H1 (cell line): Measurements from ENCODE around the gene TJP3. TPM values are rescaled to one million over a fixed set of nuclear protein-coding genes. Genes with fewer than 3 reads are reported as not detected.
A peak's percentile ranks its signal among the peaks of the same experiment; 100 is the strongest.

ENCODE experiments used
- CTCF ChIA-PET: fragments of 300-600 bp; sonication (Branson Sonifier 250); formaldehyde crosslinking; loops from one replicate; lab custom pipeline; 2021; ENCODE audit not compliant: partially characterized antibody; lab: Charles Lee
- POLR2A ChIA-PET: fragments of 300-600 bp; sonication (Branson Sonifier 250); formaldehyde crosslinking; loops from one replicate; lab custom pipeline; 2021; ENCODE audit warnings: inconsistent platforms; ENCODE audit not compliant: partially characterized antibody; lab: Charles Lee
- DNase-seq, 2 experiments: peaks; one replicate each; pipeline versions ENCODE4 v3.0.0 to v3.0.0-alpha.2; 2010 to 2022; ENCODE audit warnings: low spot score in 2 of 2, low read depth in 1 of 2, mixed read lengths in 1 of 2
- FAIRE-seq: peaks from 2 replicates; lab custom pipeline; 2011; peaks lifted over from hg19 to GRCh38; lab: Jason Lieb, UNC
- H2AFZ ChIP-seq: 2 replicates; pipeline ENCODE4 v1.8.1; 2012; ENCODE audit warnings: low read length, inconsistent platforms
- H2AK5ac ChIP-seq: 2 replicates; pipeline ENCODE4 v1.6.1; 2013; ENCODE audit warnings: low read depth, low read length
- H2BK120ac ChIP-seq: replicated peaks from 2 replicates; pipeline ENCODE3; 2013; ENCODE audit warnings: low read depth, low read length, inconsistent platforms
- H2BK12ac ChIP-seq: 2 replicates; pipeline ENCODE4 v1.6.1; 2013; ENCODE audit warnings: low read depth, low read length
- H2BK15ac ChIP-seq: 2 replicates; pipeline ENCODE4 v1.6.1; 2013; ENCODE audit warnings: low read length
- H2BK20ac ChIP-seq: 2 replicates; pipeline ENCODE4 v1.6.1; 2013; ENCODE audit warnings: low read length
- H2BK5ac ChIP-seq: 2 replicates; pipeline ENCODE4 v1.6.1; 2013; ENCODE audit warnings: low read depth, low read length
- H3K14ac ChIP-seq: 2 replicates; pipeline ENCODE4 v1.6.1; 2013; ENCODE audit warnings: inconsistent platforms; ENCODE audit not compliant: insufficient read length
- H3K18ac ChIP-seq: 2 replicates; pipeline ENCODE4 v1.6.1; 2013; ENCODE audit warnings: low read length; ENCODE audit errors: extremely low read depth
- H3K23ac ChIP-seq: 2 replicates; pipeline ENCODE4 v1.6.1; 2013; ENCODE audit warnings: inconsistent platforms; ENCODE audit not compliant: insufficient read length
- H3K23me2 ChIP-seq: 2 replicates; pipeline ENCODE4 v1.6.1; 2013; ENCODE audit warnings: low read depth, low read length
- H3K27ac ChIP-seq: 2 replicates; pipeline ENCODE4 v1.6.1; 2011; ENCODE audit warnings: low read depth, low read length, inconsistent platforms
- H3K27me3 ChIP-seq, 4 experiments: replicated peaks in 1 of 4; 1 replicate in 1 of 4; 2 replicates in 3 of 4; pipeline versions ENCODE4 v1.6.1 to v1.8.1; 2011 to 2013; ENCODE audit warnings: low read length in 3 of 4, mild to moderate bottlenecking in 3 of 4, inconsistent platforms in 2 of 4, mixed read lengths in 2 of 4, moderate library complexity in 1 of 4; ENCODE audit not compliant: control insufficient read depth in 3 of 4, insufficient read depth in 3 of 4; ENCODE audit errors: extremely low read depth in 1 of 4
- H3K36me3 ChIP-seq, 4 experiments: 2 replicates each; pipeline versions ENCODE4 v1.6.1 to v1.8.1; 2011 to 2013; ENCODE audit warnings: mild to moderate bottlenecking in 4 of 4, low read length in 3 of 4, moderate library complexity in 2 of 4, control low read depth in 1 of 4, inconsistent platforms in 1 of 4; ENCODE audit not compliant: insufficient read depth in 4 of 4, control insufficient read depth in 2 of 4
- H3K4ac ChIP-seq: replicated peaks from 2 replicates; pipeline ENCODE3; 2013; ENCODE audit warnings: low read length, low read depth, mixed read lengths, inconsistent platforms; ENCODE audit not compliant: insufficient read length
- H3K4me1 ChIP-seq, 4 experiments: replicated peaks in 1 of 4; 1 replicate in 1 of 4; 2 replicates in 3 of 4; pipeline versions ENCODE4 v1.6.1 to v1.8.1; 2011 to 2013; ENCODE audit warnings: low read length in 3 of 4, inconsistent platforms in 2 of 4, mixed read lengths in 1 of 4; ENCODE audit not compliant: insufficient read depth in 4 of 4, control insufficient read depth in 3 of 4
- H3K4me2 ChIP-seq, 2 experiments: 2 replicates each; pipeline versions ENCODE4 v1.6.1 to v1.8.1; 2011 to 2013; ENCODE audit warnings: low read depth in 2 of 2, low read length in 2 of 2, control low read depth in 1 of 2, inconsistent platforms in 1 of 2, mild to moderate bottlenecking in 1 of 2; ENCODE audit not compliant: insufficient read depth in 1 of 2
- H3K4me3 ChIP-seq, 4 experiments: fragments of 200-600, 300-600 bp in 1 of 4; sonication (generic), shearing (Covaris generic), sonication (Bioruptor Twin) in 1 of 4; 2 replicates each; pipeline versions ENCODE4 v1.5.1 to v1.8.1; 2011 to 2016; ENCODE audit warnings: low read length in 4 of 4, low read depth in 3 of 4, control low read depth in 2 of 4, inconsistent platforms in 2 of 4, mild to moderate bottlenecking in 2 of 4, mixed read lengths in 1 of 4, moderate library complexity in 1 of 4; ENCODE audit not compliant: insufficient read depth in 2 of 4; ENCODE audit errors: extremely low read depth in 1 of 4
- H3K56ac ChIP-seq: replicated peaks from 2 replicates; pipeline ENCODE3; 2013; ENCODE audit warnings: low read depth, mild to moderate bottlenecking, mixed read lengths, low read length, inconsistent platforms; ENCODE audit not compliant: insufficient read length
- H3K79me1 ChIP-seq: 2 replicates; pipeline ENCODE4 v1.6.1; 2013; ENCODE audit warnings: low read depth, low read length, control low read depth
- H3K79me2 ChIP-seq, 2 experiments: 2 replicates each; pipeline versions ENCODE4 v1.6.1 to v1.8.1; 2012 to 2013; ENCODE audit warnings: low read length in 2 of 2, mild to moderate bottlenecking in 2 of 2, inconsistent platforms in 1 of 2; ENCODE audit not compliant: insufficient read depth in 2 of 2, control insufficient read depth in 1 of 2
- H3K9ac ChIP-seq, 4 experiments: replicated peaks in 1 of 4; 1 replicate in 1 of 4; 2 replicates in 3 of 4; pipeline versions ENCODE4 v1.6.1 to v1.8.1; 2011 to 2013; ENCODE audit warnings: low read depth in 3 of 4, low read length in 3 of 4, control low read depth in 2 of 4, mild to moderate bottlenecking in 2 of 4, moderate library complexity in 2 of 4, inconsistent platforms in 1 of 4; ENCODE audit errors: extremely low read depth in 1 of 4
- H3K9me3 ChIP-seq, 2 experiments: 2 replicates each; pipeline versions ENCODE4 v1.6.1 to v1.8.1; 2012 to 2013; ENCODE audit warnings: mild to moderate bottlenecking in 2 of 2, moderate library complexity in 2 of 2, control low read depth in 1 of 2, inconsistent platforms in 1 of 2, low read depth in 1 of 2, low read length in 1 of 2, mixed read lengths in 1 of 2; ENCODE audit not compliant: insufficient read depth in 2 of 2
- H4K20me1 ChIP-seq, 2 experiments: replicated peaks in 1 of 2; 2 replicates each; pipeline versions ENCODE3 to v1.8.1; 2011 to 2013; ENCODE audit warnings: inconsistent platforms in 2 of 2, low read length in 2 of 2, mild to moderate bottlenecking in 1 of 2; ENCODE audit not compliant: insufficient read depth in 2 of 2, control insufficient read depth in 1 of 2
- H4K5ac ChIP-seq: 2 replicates; pipeline ENCODE4 v1.6.1; 2013; ENCODE audit warnings: low read length, low read depth, mixed read lengths, inconsistent platforms; ENCODE audit not compliant: insufficient read length
- H4K8ac ChIP-seq: 2 replicates; pipeline ENCODE4 v1.8.0; 2013; ENCODE audit warnings: mild to moderate bottlenecking, moderate library complexity, low read length, inconsistent platforms; ENCODE audit not compliant: insufficient read depth; ENCODE audit errors: extremely low read depth
- H4K91ac ChIP-seq: replicated peaks from 2 replicates; pipeline ENCODE3; 2013; ENCODE audit warnings: low read length, mixed read lengths, inconsistent platforms; ENCODE audit not compliant: insufficient read length
- CHD1 ChIP-seq: IDR thresholded peaks from 2 replicates; pipeline ENCODE4 v1.6.1; 2012; ENCODE audit warnings: low read depth, low read length, improper control_type of control experiment
- CREB1 ChIP-seq: IDR thresholded peaks from 2 replicates; pipeline ENCODE4 v1.6.1; 2012; ENCODE audit warnings: inconsistent platforms
- EP300 ChIP-seq, 2 experiments: IDR thresholded peaks; 1 replicate in 1 of 2; 2 replicates in 1 of 2; pipeline ENCODE4 v1.6.1; 2011 to 2012; ENCODE audit warnings: low read depth in 2 of 2, low read length in 2 of 2, mild to moderate bottlenecking in 2 of 2, borderline replicate concordance in 1 of 2, inconsistent platforms in 1 of 2, moderate library complexity in 1 of 2
- HDAC2 ChIP-seq, 2 experiments: fragments of 300-600 bp in 1 of 2; sonication (generic) in 1 of 2; IDR thresholded peaks; 2 replicates each; pipeline ENCODE4 v1.6.1; 2011 to 2012; ENCODE audit warnings: low read depth in 2 of 2, low read length in 2 of 2, mild to moderate bottlenecking in 2 of 2, moderate library complexity in 2 of 2, borderline replicate concordance in 1 of 2, inconsistent platforms in 1 of 2
- JUN ChIP-seq: IDR thresholded peaks from 2 replicates; pipeline ENCODE4 v1.6.1; 2011; ENCODE audit warnings: low read depth, mild to moderate bottlenecking, improper control_type of control experiment, low read length
- NRF1 ChIP-seq: IDR thresholded peaks from 2 replicates; pipeline ENCODE4 v1.6.1; 2011; ENCODE audit warnings: mild to moderate bottlenecking, low read depth, low read length, improper control_type of control experiment
- RAD21 ChIP-seq, 2 experiments: IDR thresholded peaks in 1 of 2; conservative IDR thresholded peaks in 1 of 2; 2 replicates each; pipeline ENCODE4 v1.6.1; 2011; ENCODE audit warnings: low read depth in 2 of 2, low read length in 2 of 2, improper control_type of control experiment in 1 of 2, inconsistent platforms in 1 of 2, mild to moderate bottlenecking in 1 of 2, moderate library complexity in 1 of 2
- RFX5 ChIP-seq: IDR thresholded peaks from 2 replicates; pipeline ENCODE4 v1.6.1; 2011; ENCODE audit warnings: low read depth, low read length, improper control_type of control experiment, borderline replicate concordance
- RNF2 ChIP-seq: fragments of 200-900, 300-1000 bp; sonication (generic); IDR thresholded peaks from 2 replicates; pipeline ENCODE4 v1.7.1; 2016; ENCODE audit warnings: borderline replicate concordance, low read depth, mild to moderate bottlenecking, antibody characterized with exemption, low read length; ENCODE audit not compliant: poor library complexity, severe bottlenecking; ENCODE audit errors: missing control alignments
- SIN3A ChIP-seq, 2 experiments: IDR thresholded peaks in 1 of 2; conservative IDR thresholded peaks in 1 of 2; 2 replicates each; pipeline ENCODE4 v1.6.1; 2011 to 2012; ENCODE audit warnings: low read length in 2 of 2, improper control_type of control experiment in 1 of 2, low read depth in 1 of 2, mild to moderate bottlenecking in 1 of 2
- SP1 ChIP-seq: IDR thresholded peaks from 2 replicates; pipeline ENCODE4 v1.6.1; 2011; ENCODE audit warnings: low read depth, low read length
- WGBS, 2 experiments: shearing (Covaris generic) in 1 of 2; methylation state at CpG; one replicate each; pipeline versions ENCODE4 v1.1.6 to v1.1.7; 2013 to 2015; ENCODE audit warnings: low lambda C conversion rate in 2 of 2, mixed read lengths in 2 of 2, inconsistent platforms in 1 of 2, low coverage in 1 of 2, missing lambda C conversion rate in 1 of 2; ENCODE audit not compliant: insufficient replicate concordance in 2 of 2, insufficient coverage in 1 of 2, insufficient read length in 1 of 2; ENCODE audit errors: extremely low coverage in 1 of 2, missing lambda C conversion rate in 1 of 2; 5-methylcytosine and 5-hydroxymethylcytosine counted together
- polyA plus RNA-seq, 7 experiments: library from polyadenylated mRNA; depleted of rRNA in 3 of 7; stranded (reverse) in 5 of 7; unstranded in 2 of 7; fragments of >200 nt in 5 of 7; fragments of 200-250 nt in 2 of 7; gene quantifications; 1 replicate in 5 of 7; 2 replicates in 1 of 7; 4 replicates in 1 of 7; pipeline versions ENCODE4 v1.2.1 to v1.2.3, GENCODE V29; 2011 to 2013; ENCODE audit warnings: missing spikeins in 2 of 7, mixed read lengths in 2 of 7
- total RNA-seq: library from RNA; stranded (reverse); fragmentation: NEBNext Ultra II Directional; extraction: Animal tissue kit (Norgen Biotek cat#: 25700); gene quantifications from 2 replicates; pipeline ENCODE4 v1.2.1, GENCODE V29; 2021

Gene TJP3
- total and polyA plus RNA-seq, 2 of the 8 experiments (the other 6 are each of a cell fraction or from before 2014, with no cell fraction given): 17.1 to 26.1 TPM

GRCh38 chr19:3695986-3696659 lies 12.1 kb upstream of the TJP3 start:
- H3K79me2 ChIP-seq: peaks cover 0 to 52% of the 10 kb centered on the region in 2 experiments; a peak in 3 of 4 replicates
- no peak overlapping the region for H3K27ac ChIP-seq
- H3K27me3 ChIP-seq: no peaks in the 10 kb centered on the region; a peak in 2 of 7 replicates
- peak overlapping the region; percentile 52; the same call in 1 of the 2 replicates for H2BK5ac ChIP-seq
- H3K79me1 ChIP-seq: peaks cover 28% of the 10 kb centered on the region
- no peak overlapping the region for H4K91ac ChIP-seq
- DNase-seq (no peak), FAIRE-seq (no peak)
- H2BK12ac ChIP-seq: no peak overlapping the region
- H3K4me1 ChIP-seq: peaks cover 0 to 8% (median 2%) of the 10 kb centered on the region in 4 experiments; a peak in 3 of 7 replicates
- H4K5ac ChIP-seq: no peak overlapping the region
- H2BK20ac ChIP-seq: no peak overlapping the region
- H4K8ac ChIP-seq: no peak overlapping the region
- no peak overlapping the region for H3K23ac ChIP-seq
- H4K20me1 ChIP-seq: peaks cover 10 to 43% of the 10 kb centered on the region in 2 experiments
- H2AK5ac ChIP-seq: no peak overlapping the region
- H3K18ac ChIP-seq: no peak overlapping the region
- H2AFZ ChIP-seq: no peak overlapping the region
- no peak overlapping the region for H3K4me2 ChIP-seq
- no peak overlapping the region for H2BK120ac ChIP-seq
- H3K4me3 ChIP-seq: no peak overlapping the region
- 90% methylated on average over 22 of the region's 23 CpGs; no CpG with 5 or more reads in 1 of the 2 experiments for WGBS, 2 experiments
- H3K36me3 ChIP-seq: no peaks in the 10 kb centered on the region
- no peak overlapping the region for H3K56ac ChIP-seq
- CTCF ChIA-PET: interaction anchor here (0.9 to 8.8 kb wide), 7 partner anchors 8 to 292 kb away, joined by 3 to 85 read pairs (median 5); partner anchors contain the start of gene TJP3
- H3K9ac ChIP-seq: no peak overlapping the region
- H3K4ac ChIP-seq: no peak overlapping the region
- H3K23me2 ChIP-seq: peaks cover 3% of the 10 kb centered on the region; the same call in 1 of the 2 replicates
- no peak overlapping the region for H2BK15ac ChIP-seq
- no peaks in the 10 kb centered on the region for H3K9me3 ChIP-seq
- POLR2A ChIA-PET: interaction anchor here (0.6 to 2.3 kb wide), 3 partner anchors 13 to 914 kb away, joined by 3 to 10 read pairs (median 3); no protein-coding TSS in a partner anchor
- no peak overlapping the region for H3K14ac ChIP-seq
- TF ChIP-seq CHD1 (no peak), JUN (no peak), RAD21 (IDR thresholded peaks at IDR 0.05 in 1 of 2, conservative IDR thresholded peaks at IDR 0.05 in 1 of 2; ENCODE audit: low read depth in 2 of 2, low read length in 2 of 2) (no peak), SIN3A (conservative IDR thresholded peaks at IDR 0.05 in 1 of 2, IDR thresholded peaks at IDR 0.05 in 1 of 2; ENCODE audit: low read depth in 1 of 2, low read length in 2 of 2) (no peak), RNF2 (no peak), RFX5 (no peak), CREB1 (no peak), EP300 (IDR thresholded peaks at IDR 0.05; ENCODE audit: borderline replicate concordance in 1 of 2, low read depth in 2 of 2, low read length in 2 of 2) (no peak), HDAC2 (IDR thresholded peaks at IDR 0.05; ENCODE audit: borderline replicate concordance in 1 of 2, low read depth in 2 of 2, low read length in 2 of 2) (no peak), NRF1 (no peak), SP1 (no peak)
